H54 (cell line): ENCODE data around the gene RMDN2.

ENCODE experiments used
- DNase-seq: peaks from one replicate; pipeline ENCODE4 v3.0.0; 2011; ENCODE audit warnings: low spot score, mixed read lengths; ENCODE audit not compliant: insufficient read length
- FAIRE-seq: peaks from 3 replicates; lab custom pipeline; 2011; peaks lifted over from hg19 to GRCh38; lab: Jason Lieb, UNC
- POLR2A ChIP-seq: IDR thresholded peaks from 2 replicates; pipeline ENCODE4 v1.6.1; 2011; ENCODE audit warnings: low read depth, mild to moderate bottlenecking, low read length

RMDN2 gene

GRCh38 chr2:37925063-37925897 is at the start of gene RMDN2:
Gene RMDN2 (plus strand): TSS chr2:37925287. CDS start chr2:37929278, 3,991 bp downstream.
- TF ChIP-seq POLR2A: peak; percentile 85; the same call in 1 of the 2 replicates
- DNase-seq (peak; percentile 88), FAIRE-seq (peak; percentile 83)

- DNase-seq (no peak), FAIRE-seq (no peak)
- no peak for TF ChIP-seq POLR2A
These were observed 49.6 kb upstream of the RMDN2 start for GRCh38 chr2:37875403-37875906.

GRCh38 chr2:37876227-37876626 is 48.9 kb upstream of the RMDN2 start:
- TF ChIP-seq POLR2A: no peak
- FAIRE-seq (no peak), DNase-seq (no peak)

- DNase-seq: peak; percentile 31
- TF ChIP-seq POLR2A: no peak
- FAIRE-seq: peak; percentile 20
These were observed 47.4 kb upstream of the RMDN2 start for GRCh38 chr2:37877457-37878315.

GRCh38 chr2:37878536-37878935 is 46.6 kb upstream of the RMDN2 start:
- TF ChIP-seq POLR2A: no peak
- no peak for DNase-seq
- no peak for FAIRE-seq

GRCh38 chr2:37880551-37880950 is 44.5 kb upstream of the RMDN2 start:
- FAIRE-seq (no peak), DNase-seq (no peak)
- TF ChIP-seq POLR2A: no peak

GRCh38 chr2:37881397-37881796 is 43.7 kb upstream of the RMDN2 start:
- TF ChIP-seq POLR2A: no peak
- no peak for DNase-seq
- FAIRE-seq: no peak

GRCh38 chr2:37882036-37882435 is 43.1 kb upstream of the RMDN2 start:
- TF ChIP-seq POLR2A: no peak
- DNase-seq (no peak), FAIRE-seq (no peak)

- no peak for TF ChIP-seq POLR2A
- DNase-seq (no peak), FAIRE-seq (no peak)
These were observed 41.6 kb upstream of the RMDN2 start for GRCh38 chr2:37883518-37883917.

- TF ChIP-seq POLR2A: no peak
- FAIRE-seq (no peak), DNase-seq (no peak)
These were observed 39.6 kb upstream of the RMDN2 start for GRCh38 chr2:37885329-37885993.

GRCh38 chr2:37886745-37887144 is 38.3 kb upstream of the RMDN2 start:
- TF ChIP-seq POLR2A: no peak
- FAIRE-seq: no peak
- DNase-seq: no peak

GRCh38 chr2:37887286-37887685 is 37.8 kb upstream of the RMDN2 start:
- no peak for DNase-seq
- no peak for TF ChIP-seq POLR2A
- FAIRE-seq: no peak

GRCh38 chr2:37890893-37891495 is 34.1 kb upstream of the RMDN2 start:
- no peak for TF ChIP-seq POLR2A
- DNase-seq (peak; percentile 83), FAIRE-seq (peak; percentile 68)

GRCh38 chr2:37891846-37892435 is 33.1 kb upstream of the RMDN2 start:
- no peak for TF ChIP-seq POLR2A
- FAIRE-seq: no peak

More at GRCh38 chr2:37891846-37892435, 33.1 kb upstream of the RMDN2 start:
- no peak for DNase-seq
